H1 (cell line): ENCODE results near the gene AATK. TPM values are rescaled to one million over a fixed set of nuclear protein-coding genes. Genes with fewer than 3 reads are reported as not detected.

ENCODE experiments used
- CBX8 ChIP-seq: fragments of 300-800, 300-1000 bp; sonication (generic); IDR thresholded peaks from 2 replicates; pipeline ENCODE4 v1.7.1; 2016; ENCODE audit warnings: low read depth, low read length, borderline replicate concordance
- JUND ChIP-seq: IDR thresholded peaks from 2 replicates; pipeline ENCODE4 v1.6.1; 2011; ENCODE audit warnings: mild to moderate bottlenecking, improper control_type of control experiment, low read length
- RAD21 ChIP-seq, 2 experiments: IDR thresholded peaks in 1 of 2; conservative IDR thresholded peaks in 1 of 2; 2 replicates each; pipeline ENCODE4 v1.6.1; 2011; ENCODE audit warnings: low read depth in 2 of 2, low read length in 2 of 2, improper control_type of control experiment in 1 of 2, inconsistent platforms in 1 of 2, mild to moderate bottlenecking in 1 of 2, moderate library complexity in 1 of 2
- SP4 ChIP-seq: IDR thresholded peaks from 2 replicates; pipeline ENCODE4 v1.6.1; 2012; ENCODE audit warnings: low read length, inconsistent platforms
- polyA plus RNA-seq, 7 experiments: library from polyadenylated mRNA; depleted of rRNA in 3 of 7; stranded (reverse) in 5 of 7; unstranded in 2 of 7; fragments of >200 nt in 5 of 7; fragments of 200-250 nt in 2 of 7; gene quantifications; 1 replicate in 5 of 7; 2 replicates in 1 of 7; 4 replicates in 1 of 7; pipeline versions ENCODE4 v1.2.1 to v1.2.3, GENCODE V29; 2011 to 2013; ENCODE audit warnings: missing spikeins in 2 of 7, mixed read lengths in 2 of 7
- total RNA-seq: library from RNA; stranded (reverse); fragmentation: NEBNext Ultra II Directional; extraction: Animal tissue kit (Norgen Biotek cat#: 25700); gene quantifications from 2 replicates; pipeline ENCODE4 v1.2.1, GENCODE V29; 2021

The AATK gene
- total and polyA plus RNA-seq, 2 of the 8 experiments (the other 6 are each of a cell fraction or from before 2014, with no cell fraction given) = 1.7 to 3.5 TPM

GRCh38 chr17:81191116-81191515 is 25.1 kb upstream of the AATK start (continued):
- TF ChIP-seq SP4 (no peak), CBX8 (no peak), RAD21 (IDR thresholded peaks at IDR 0.05 in 1 of 2, conservative IDR thresholded peaks at IDR 0.05 in 1 of 2; ENCODE audit: low read depth in 2 of 2, low read length in 2 of 2) (no peak), JUND (no peak)
